Measurements from ENCODE around the gene ARHGEF9.
A peak's percentile ranks its signal among the peaks of the same experiment; 100 is the strongest.

Gene ARHGEF9

GRCh38 chrX:63744850-63745394, 40.1 kb downstream of the ARHGEF9 start:
- DNase-seq, result no peak

GRCh38 chrX:63743596-63743995, 41.4 kb downstream of the ARHGEF9 start:
- DNase-seq, result no peak

- DNase-seq, result no peak
Observed at GRCh38 chrX:63740382-63740781, 44.6 kb downstream of the ARHGEF9 start.

DNA sequence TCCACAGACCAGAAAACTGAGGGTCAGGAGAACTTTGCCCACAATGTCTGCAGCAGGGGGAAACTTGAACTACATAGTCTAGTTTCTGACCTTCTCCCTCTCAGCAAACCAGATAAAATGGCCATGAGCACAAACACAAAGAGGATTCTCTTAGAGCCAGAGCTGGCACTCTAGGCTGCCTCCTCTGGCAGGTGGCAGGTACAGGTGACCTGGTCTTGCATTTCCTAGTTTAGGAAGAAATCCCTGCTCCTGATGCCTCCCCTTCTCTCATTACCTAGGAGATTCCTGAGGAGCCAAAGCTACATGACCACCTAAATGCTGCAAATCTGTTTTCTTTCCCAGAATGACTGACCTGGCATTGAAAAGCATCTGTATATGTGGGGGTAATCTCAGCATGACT, 45.1 kb downstream of the ARHGEF9 start:
- no peak for DNase-seq

- DNase-seq, result no peak
Observed at GRCh38 chrX:63738696-63739095, 46.3 kb downstream of the ARHGEF9 start.

DNA sequence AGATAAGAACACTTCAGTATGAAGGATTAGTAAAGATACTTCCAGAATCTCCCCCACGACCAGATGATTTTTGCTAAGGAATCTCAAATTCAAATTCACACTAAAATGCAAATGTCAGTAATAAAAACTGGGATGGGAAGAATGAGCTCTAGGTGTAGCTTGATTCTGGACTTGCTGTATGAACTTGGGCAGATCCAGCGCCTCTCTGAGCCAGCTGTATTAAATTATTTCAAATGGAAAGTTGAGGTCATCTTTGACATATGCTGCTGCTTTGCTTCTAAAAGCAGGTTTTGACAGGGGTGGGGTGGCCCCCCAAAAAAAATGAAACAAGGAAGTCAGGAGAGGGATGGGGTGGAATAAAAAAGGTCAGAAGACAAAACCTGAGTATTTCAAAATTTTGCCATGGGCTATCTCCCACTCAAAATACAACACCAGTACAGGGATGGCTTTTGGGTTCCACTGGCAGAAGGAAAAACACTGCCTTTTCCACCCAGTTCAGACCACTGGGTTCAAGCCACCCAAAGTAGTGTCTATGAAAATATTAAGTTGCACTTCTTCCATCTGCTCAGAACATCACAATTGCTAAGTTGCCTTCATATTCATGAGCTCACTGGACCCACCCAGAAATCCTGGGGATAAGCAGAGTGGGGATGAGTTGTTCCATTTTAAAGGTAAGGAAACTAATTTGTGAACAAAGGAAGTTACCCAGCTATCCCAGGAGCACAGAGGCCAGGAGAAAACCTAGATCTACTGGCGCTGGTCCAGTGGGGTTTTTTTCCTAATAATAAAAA, 47.7 kb downstream of the ARHGEF9 start:
- DNase-seq, result no peak

DNA sequence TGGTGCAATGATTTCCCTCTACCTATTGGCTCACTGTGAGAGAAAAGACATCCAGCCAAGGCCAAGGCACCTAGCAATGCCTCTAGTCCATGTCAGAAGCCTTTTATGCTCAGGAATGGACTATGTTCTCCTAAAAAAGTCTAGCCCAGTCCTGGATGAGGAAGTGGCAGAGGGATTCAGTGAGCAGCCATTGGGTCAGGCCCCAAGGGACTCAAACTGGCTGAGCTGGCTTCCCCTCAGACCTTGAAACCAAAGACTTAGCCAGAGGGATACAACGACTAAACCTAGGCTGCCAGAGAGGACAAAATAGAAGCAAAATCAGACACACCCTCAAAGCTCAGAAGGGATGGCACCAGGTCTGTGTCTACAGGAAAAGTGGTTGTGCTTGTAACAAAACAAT, 49.1 kb downstream of the ARHGEF9 start:
- no peak for DNase-seq

- no peak for DNase-seq
Observed at GRCh38 chrX:63720293-63720692, 64.7 kb downstream of the ARHGEF9 start.

GRCh38 chrX:63719633-63720032, 65.4 kb downstream of the ARHGEF9 start:
- DNase-seq, result no peak

- no peak for DNase-seq
Observed at GRCh38 chrX:63718010-63718694, 66.9 kb downstream of the ARHGEF9 start.

GRCh38 chrX:63713526-63713925, 71.5 kb downstream of the ARHGEF9 start:
- peak; percentile 13 for DNase-seq

GRCh38 chrX:63708801-63709200, 76.2 kb downstream of the ARHGEF9 start:
- no peak for DNase-seq

GRCh38 chrX:63702556-63702955, 82.5 kb downstream of the ARHGEF9 start:
- no peak for DNase-seq

GRCh38 chrX:63686878-63687714, 97.9 kb downstream of the ARHGEF9 start:
- peak; percentile 84 for DNase-seq

DNA sequence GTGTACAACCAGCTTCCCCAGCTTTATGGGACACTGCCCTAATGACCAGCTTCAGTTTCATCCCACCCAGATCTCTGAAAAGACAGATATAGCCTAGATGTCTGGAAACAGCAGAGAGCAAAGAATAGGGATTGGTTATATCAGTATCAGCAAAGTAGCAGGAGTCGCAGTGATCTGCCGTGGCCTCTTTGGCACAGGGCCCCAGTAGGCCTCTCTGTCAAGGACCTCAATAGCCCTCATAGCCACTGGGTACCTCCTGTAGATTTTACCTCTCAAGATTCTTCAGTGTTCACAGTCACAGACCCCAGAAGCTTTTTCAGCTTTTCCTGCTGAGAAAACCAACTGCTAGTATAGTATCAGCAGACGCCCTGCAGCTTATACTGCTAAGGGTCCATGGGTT, 104.6 kb downstream of the ARHGEF9 start:
- no peak for DNase-seq

- DNase-seq, result no peak
Observed at GRCh38 chrX:63679432-63679831, 105.6 kb downstream of the ARHGEF9 start.

GRCh38 chrX:63675716-63676115, 109.3 kb downstream of the ARHGEF9 start:
- no peak for DNase-seq

DNA sequence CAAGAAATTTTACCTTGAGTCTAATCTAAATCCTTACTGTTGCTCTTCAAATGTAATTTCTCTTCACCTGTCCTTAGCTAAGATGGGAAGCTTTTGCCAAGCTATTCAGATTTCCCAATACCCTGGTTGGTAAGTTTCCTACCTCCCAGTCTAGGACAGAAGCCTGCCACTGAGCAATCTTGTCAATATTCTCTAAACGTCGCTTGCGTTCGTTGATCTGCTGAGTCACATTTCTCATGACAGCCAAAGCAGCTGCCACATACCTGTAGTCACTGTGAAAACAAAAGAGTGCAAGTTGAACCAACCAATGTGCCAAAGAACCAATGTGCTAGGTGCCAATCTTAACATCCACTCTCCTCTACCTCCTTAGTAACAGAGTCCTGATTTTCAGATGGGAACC, 111.1 kb downstream of the ARHGEF9 start:
- no peak for DNase-seq

GRCh38 chrX:63664741-63665140, 120.3 kb downstream of the ARHGEF9 start:
- DNase-seq, result peak; percentile 21

GRCh38 chrX:63664083-63664482, 120.9 kb downstream of the ARHGEF9 start:
- no peak for DNase-seq

GRCh38 chrX:63661676-63662075, 123.3 kb downstream of the ARHGEF9 start:
- no peak for DNase-seq

DNA sequence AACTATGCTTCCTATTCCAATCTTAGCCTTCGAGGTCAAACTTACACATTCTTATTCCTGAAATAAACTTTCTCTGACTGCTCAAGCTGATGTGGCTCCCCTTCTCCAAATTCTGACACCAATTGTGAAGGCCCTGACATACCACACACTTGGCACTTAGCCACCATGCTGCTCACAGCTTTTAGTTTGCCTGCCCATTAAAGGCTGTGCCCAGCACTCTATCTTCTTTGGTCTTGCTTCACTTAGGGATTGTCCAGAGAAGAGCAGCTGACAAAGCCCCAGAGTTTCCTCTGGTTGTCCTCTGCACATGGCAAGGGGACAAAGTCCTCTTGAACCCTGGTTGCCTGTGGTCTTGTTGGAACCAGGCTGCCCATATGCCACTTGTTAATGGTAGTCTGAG, 126.1 kb downstream of the ARHGEF9 start:
- DNase-seq, result peak; percentile 48

GRCh38 chrX:63657821-63658220, 127.2 kb downstream of the ARHGEF9 start:
- peak; percentile 93 for DNase-seq

All from fibroblast of upper back skin (primary cell).